GM20000 (cell line): Measurements from ENCODE around the gene CCDC170.

ENCODE experiments used
- DNase-seq: peaks from one replicate; pipeline ENCODE4 v3.0.0; 2012; ENCODE audit warnings: low spot score
- CTCF ChIP-seq: IDR thresholded peaks from 2 replicates; pipeline ENCODE4 v1.5.1; 2012; ENCODE audit warnings: mild to moderate bottlenecking, control low read depth; ENCODE audit errors: extremely low read depth, missing control alignments

Gene CCDC170

GRCh38 chr6:151618717-151619116 is 124.9 kb downstream of the CCDC170 start:
- no peak for DNase-seq
- TF ChIP-seq CTCF: no peak

- DNase-seq: no peak
- TF ChIP-seq CTCF: no peak
Observed at GRCh38 chr6:151620179-151620578, 126.4 kb downstream of the CCDC170 start.

GRCh38 chr6:151624071-151624470 is 130.3 kb downstream of the CCDC170 start:
- no peak for TF ChIP-seq CTCF
- no peak for DNase-seq

DNA sequence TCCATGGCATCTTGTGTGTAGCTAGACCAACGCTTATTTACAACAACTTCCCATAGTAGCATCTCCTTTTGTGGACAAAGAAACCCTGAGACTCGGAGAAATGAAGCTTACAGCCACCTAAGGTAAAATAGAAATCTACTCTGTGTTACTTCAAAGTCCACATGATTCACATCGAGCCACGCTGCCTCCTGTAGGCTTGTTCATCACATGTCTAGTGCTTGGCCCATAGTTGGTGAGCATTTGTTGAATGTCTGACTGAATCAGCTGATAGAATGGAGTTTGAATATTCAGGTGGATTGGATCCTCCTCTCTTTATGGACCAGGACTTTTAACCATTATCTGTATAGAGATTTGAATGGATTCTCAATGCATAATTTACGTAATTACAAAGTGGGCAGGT is 130.7 kb downstream of the CCDC170 start:
- no peak for DNase-seq
- TF ChIP-seq CTCF: no peak

DNA sequence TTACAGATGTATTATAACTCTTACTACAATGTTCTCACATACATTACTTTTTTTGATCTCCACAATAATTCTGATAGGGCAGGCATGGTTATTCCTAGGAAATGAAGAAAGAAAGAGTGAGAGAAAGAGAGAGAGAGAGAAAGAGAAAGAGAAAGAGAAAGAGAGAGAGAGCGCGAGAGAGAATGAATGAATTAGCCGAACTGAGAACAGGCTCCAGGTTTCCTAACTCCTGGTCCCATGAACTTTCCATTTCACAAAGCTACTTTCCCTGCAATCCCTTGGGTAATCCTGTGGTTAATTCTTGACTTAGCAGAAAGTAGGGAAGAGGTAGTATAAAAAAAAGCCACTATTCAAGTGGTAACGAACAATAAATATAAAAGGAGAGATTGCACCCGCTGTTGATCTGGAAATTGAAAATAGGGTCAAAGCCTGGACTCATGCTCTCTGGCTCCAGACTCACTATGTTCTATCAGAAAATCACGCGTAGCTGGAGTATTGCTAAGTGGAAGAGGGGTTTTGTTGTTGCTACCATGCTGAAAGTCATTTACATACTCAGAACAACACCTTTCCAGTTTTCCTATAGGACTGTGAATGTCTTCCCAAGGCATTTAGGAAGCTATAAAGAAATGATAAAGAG is 131.2 kb downstream of the CCDC170 start:
- DNase-seq: no peak
- TF ChIP-seq CTCF: no peak

DNA sequence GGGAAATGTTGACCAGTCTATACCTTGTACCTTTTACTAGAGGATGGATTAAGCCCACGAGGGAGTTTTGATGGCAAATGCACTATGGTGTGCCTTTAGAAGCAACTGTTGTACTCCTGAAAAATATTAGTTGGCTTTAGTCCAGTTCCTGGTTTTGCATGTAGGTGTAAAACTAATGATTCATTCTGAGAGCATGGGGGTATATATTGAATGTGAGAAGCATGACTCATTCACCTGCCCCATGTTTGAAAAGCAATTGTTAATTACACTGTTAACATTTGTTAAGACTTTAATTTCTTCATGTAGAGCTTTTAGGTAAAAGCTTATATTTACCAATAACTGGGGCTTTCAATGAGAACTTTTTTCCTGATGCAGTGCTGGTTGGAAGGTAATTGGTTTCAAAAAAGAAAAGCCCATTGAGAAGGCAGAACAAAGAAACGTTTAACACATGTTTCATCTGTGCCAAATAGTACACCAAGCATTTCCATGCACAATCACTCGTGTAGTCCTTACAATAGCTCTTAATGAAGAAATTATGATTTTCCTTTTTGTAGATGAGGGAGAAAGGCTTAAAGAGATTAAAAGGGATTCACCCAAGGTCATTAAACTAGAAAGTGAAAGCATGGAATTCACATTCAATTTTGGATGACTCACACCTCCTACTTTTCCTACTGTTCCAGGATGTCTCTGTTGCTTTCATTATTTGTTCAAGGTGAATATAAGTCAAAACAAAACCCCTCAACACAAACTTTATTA is 134.1 kb downstream of the CCDC170 start:
- no peak for DNase-seq
- no peak for TF ChIP-seq CTCF

- TF ChIP-seq CTCF: no peak
- DNase-seq: no peak
Observed at GRCh38 chr6:151629791-151630190, 136.0 kb downstream of the CCDC170 start.
